B cell (primary cell): Measurements from ENCODE around the gene SLC7A5. TPM values are rescaled to one million over a fixed set of nuclear protein-coding genes. Genes with fewer than 3 reads are reported as not detected.
"Not testable (repeated sequence)": the region's sequence is repeated elsewhere in the genome, so short reads cannot be mapped to it uniquely, and the experiment has no call there.

Experiments
- ATAC-seq: fragments of 200-7000 bp; cut with Tn5 transposase; one replicate; pipeline ENCODE4 v1.10.0; 2021; ENCODE audit warnings: low read depth, mild to moderate bottlenecking, moderate number of reproducible peaks, moderate library complexity
- CTCF ChIA-PET: fragments of 350-600 bp; sonication (Branson Sonifier 250); formaldehyde crosslinking; loops from one replicate; lab custom pipeline; 2021; ENCODE audit warnings: antibody characterized with exemption, inconsistent platforms; lab: Charles Lee
- POLR2A ChIA-PET: fragments of 350-600 bp; sonication (Branson Sonifier 250); formaldehyde crosslinking; loops from one replicate; lab custom pipeline; 2021; ENCODE audit warnings: antibody characterized with exemption; lab: Charles Lee
- DNase-seq: peaks from one replicate; pipeline ENCODE4 v3.0.0; 2013
- H2AFZ ChIP-seq: 2 replicates; pipeline ENCODE4 v1.6.1; 2012; ENCODE audit warnings: mild to moderate bottlenecking, low read depth, low read length; ENCODE audit not compliant: insufficient read depth, poor library complexity, severe bottlenecking
- H3K27ac ChIP-seq, 2 donors: 1 replicate in 1 of 2; 2 replicates in 1 of 2; pipeline ENCODE4 v1.5.1; 2012 to 2013; ENCODE audit warnings: low read length in 2 of 2, mild to moderate bottlenecking in 2 of 2, moderate library complexity in 1 of 2
- H3K27me3 ChIP-seq, 4 experiments: fragments of 200-600 bp in 1 of 4; sonication (generic) in 1 of 4; replicated peaks in 1 of 4; 1 replicate in 2 of 4; 2 replicates in 2 of 4; pipeline versions ENCODE4 v1.6.1 to v1.7.0; 2013 to 2016; ENCODE audit warnings: low read length in 3 of 4, mild to moderate bottlenecking in 2 of 4, mixed read lengths in 1 of 4, moderate library complexity in 1 of 4; ENCODE audit not compliant: insufficient read depth in 4 of 4, control insufficient read depth in 3 of 4; ENCODE audit errors: control extremely low read depth in 1 of 4
- H3K36me3 ChIP-seq, 2 experiments: replicated peaks in 1 of 2; 1 replicate in 1 of 2; 2 replicates in 1 of 2; pipeline versions ENCODE4 v1.6.1 to v1.7.1; 2013; ENCODE audit warnings: low read length in 1 of 2; ENCODE audit not compliant: insufficient read depth in 2 of 2, control insufficient read depth in 1 of 2; ENCODE audit errors: control extremely low read depth in 1 of 2, extremely low read depth in 1 of 2
- H3K4me1 ChIP-seq, 2 donors: fragments of 200-600 bp in 1 of 2; sonication (generic) in 1 of 2; 1 replicate in 1 of 2; 2 replicates in 1 of 2; pipeline versions ENCODE4 v1.5.1 to v1.6.1; 2013 to 2017; ENCODE audit warnings: low read length in 2 of 2; ENCODE audit not compliant: control insufficient read depth in 2 of 2, insufficient read depth in 2 of 2
- H3K4me2 ChIP-seq: replicated peaks from 2 replicates; pipeline ENCODE3; 2012; ENCODE audit warnings: mild to moderate bottlenecking, low read depth, low read length; ENCODE audit not compliant: poor library complexity, severe bottlenecking
- H3K4me3 ChIP-seq, 5 experiments: fragments of 200-600 bp in 1 of 5; sonication (generic) in 1 of 5; 1 replicate in 3 of 5; 2 replicates in 2 of 5; pipeline versions ENCODE4 v1.5.1 to v1.7.0; 2011 to 2016; ENCODE audit warnings: low read length in 4 of 5, mild to moderate bottlenecking in 4 of 5, low read depth in 2 of 5, control low read depth in 1 of 5, moderate library complexity in 1 of 5; ENCODE audit not compliant: insufficient read depth in 1 of 5; ENCODE audit errors: control extremely low read depth in 1 of 5, extremely low read depth in 1 of 5
- H3K79me2 ChIP-seq: fragments of 200-600 bp; sonication (generic); one replicate; pipeline ENCODE4 v1.6.0; 2016; ENCODE audit warnings: low read length; ENCODE audit not compliant: control insufficient read depth, insufficient read depth
- H3K9ac ChIP-seq: fragments of 200-600 bp; sonication (generic); 2 replicates; pipeline ENCODE4 v1.6.1; 2017; ENCODE audit warnings: mild to moderate bottlenecking, low read length, moderate library complexity
- H3K9me3 ChIP-seq, 3 donors: one replicate each; pipeline versions ENCODE4 v1.6.1 to v1.7.1; 2013; ENCODE audit warnings: low read length in 2 of 3; ENCODE audit not compliant: control insufficient read depth in 2 of 3, insufficient read depth in 1 of 3; ENCODE audit errors: control extremely low read depth in 1 of 3
- H4K20me1 ChIP-seq: 2 replicates; pipeline ENCODE4 v1.6.0; 2012; ENCODE audit warnings: mild to moderate bottlenecking, low read length; ENCODE audit not compliant: insufficient read depth, control insufficient read depth, poor library complexity, severe bottlenecking
- H3K27ac Mint-ChIP-seq: one replicate; pipeline ENCODE4 v1.8.0; 2021; ENCODE audit warnings: mixed read lengths
- H3K27me3 Mint-ChIP-seq: one replicate; pipeline ENCODE4 v1.8.0; 2021; ENCODE audit warnings: mixed read lengths
- H3K4me1 Mint-ChIP-seq: one replicate; pipeline ENCODE4 v1.8.0; 2021; ENCODE audit warnings: mixed read lengths
- H3K4me3 Mint-ChIP-seq: one replicate; pipeline ENCODE4 v1.8.0; 2021; ENCODE audit warnings: mixed read lengths
- H3K9me3 Mint-ChIP-seq: one replicate; pipeline ENCODE4 v1.8.0; 2022; ENCODE audit warnings: mixed read lengths; ENCODE audit not compliant: insufficient read depth
- EZH2 ChIP-seq: IDR thresholded peaks from 2 replicates; pipeline ENCODE4 v1.6.1; 2012; ENCODE audit warnings: borderline replicate concordance, low read depth, mild to moderate bottlenecking, moderate library complexity, low read length; ENCODE audit not compliant: insufficient read depth, poor library complexity, severe bottlenecking
- WGBS: methylation state at CpG from one replicate; pipeline ENCODE4 v1.1.5; 2013; ENCODE audit warnings: missing lambda C conversion rate; ENCODE audit not compliant: insufficient coverage; 5-methylcytosine and 5-hydroxymethylcytosine counted together
- intact Hi-C: fragments of 100-400 bp; cut with micrococcal nuclease; formaldehyde crosslinking; loops from one replicate; pipeline ENCODE4 v1.10.0; 2022
- polyA plus RNA-seq: library from polyadenylated mRNA; depleted of rRNA; stranded (reverse); fragments of >200 nt; gene quantifications from 2 replicates; pipeline ENCODE4 v1.2.3, GENCODE V29; 2012
- total RNA-seq, 2 donors: library from RNA; stranded (reverse); fragments of 120-200 nt in 1 of 2; gene quantifications; 1 replicate in 1 of 2; 2 replicates in 1 of 2; pipeline versions ENCODE4 v1.2.3 to v1.2.4, GENCODE V29; 2013 to 2022
- TF ChIP-seq, protein P1 (sequence below): fragments of 200-600 bp; IDR thresholded peaks from one replicate; pipeline ENCODE4 v1.8.0; 2022; ENCODE audit warnings: antibody characterized with exemption, mild to moderate bottlenecking

Gene SLC7A5
- total and polyA plus RNA-seq, 2 donors (not counting 1 experiment from before 2014, with no cell fraction given): 2.5 to 20.9 TPM

- WGBS: 95% methylated on average over 20 of the region's 21 CpGs
- Histone ChIP-seq H2AFZ (no peak overlapping the region), H3K4me3 (no peak overlapping the region), H3K9ac (no peak overlapping the region), H3K27me3 (no peaks in the 10 kb centered on the region), H3K4me2 (no peak overlapping the region), H3K4me1 (peaks cover 4 to 8% of the 10 kb centered on the region in 2 donors), H4K20me1 (no peaks in the 10 kb centered on the region), H3K36me3 (no peaks in the 10 kb centered on the region), H3K9me3 (peaks cover 0 to 5% (median 0%) of the 10 kb centered on the region in 3 donors), H3K27ac (no peak overlapping the region), H3K79me2 (no peaks in the 10 kb centered on the region)
- ATAC-seq (no peak), DNase-seq (no peak)
- TF ChIP-seq EZH2: no peak
- TF ChIP-seq, protein P1, sequence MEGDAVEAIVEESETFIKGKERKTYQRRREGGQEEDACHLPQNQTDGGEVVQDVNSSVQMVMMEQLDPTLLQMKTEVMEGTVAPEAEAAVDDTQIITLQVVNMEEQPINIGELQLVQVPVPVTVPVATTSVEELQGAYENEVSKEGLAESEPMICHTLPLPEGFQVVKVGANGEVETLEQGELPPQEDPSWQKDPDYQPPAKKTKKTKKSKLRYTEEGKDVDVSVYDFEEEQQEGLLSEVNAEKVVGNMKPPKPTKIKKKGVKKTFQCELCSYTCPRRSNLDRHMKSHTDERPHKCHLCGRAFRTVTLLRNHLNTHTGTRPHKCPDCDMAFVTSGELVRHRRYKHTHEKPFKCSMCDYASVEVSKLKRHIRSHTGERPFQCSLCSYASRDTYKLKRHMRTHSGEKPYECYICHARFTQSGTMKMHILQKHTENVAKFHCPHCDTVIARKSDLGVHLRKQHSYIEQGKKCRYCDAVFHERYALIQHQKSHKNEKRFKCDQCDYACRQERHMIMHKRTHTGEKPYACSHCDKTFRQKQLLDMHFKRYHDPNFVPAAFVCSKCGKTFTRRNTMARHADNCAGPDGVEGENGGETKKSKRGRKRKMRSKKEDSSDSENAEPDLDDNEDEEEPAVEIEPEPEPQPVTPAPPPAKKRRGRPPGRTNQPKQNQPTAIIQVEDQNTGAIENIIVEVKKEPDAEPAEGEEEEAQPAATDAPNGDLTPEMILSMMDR: no peak
- CTCF ChIA-PET: interaction anchor here (1.6 kb wide), 1 partner anchor 42 kb away, joined by 4 read pairs; no protein-coding TSS in a partner anchor
- H3K27me3 Mint-ChIP-seq: peaks cover 9% of the 10 kb centered on the region
- H3K9me3 Mint-ChIP-seq: peaks cover 4% of the 10 kb centered on the region
- H3K4me1 Mint-ChIP-seq: peaks cover 10% of the 10 kb centered on the region
- H3K27ac Mint-ChIP-seq: no peak overlapping the region
- POLR2A ChIA-PET: no interaction called here
- intact Hi-C loops: no loop called here
- no peak overlapping the region for H3K4me3 Mint-ChIP-seq
Observed at GRCh38 chr16:87891764-87892163, 22.5 kb upstream of the SLC7A5 start.

DNA sequence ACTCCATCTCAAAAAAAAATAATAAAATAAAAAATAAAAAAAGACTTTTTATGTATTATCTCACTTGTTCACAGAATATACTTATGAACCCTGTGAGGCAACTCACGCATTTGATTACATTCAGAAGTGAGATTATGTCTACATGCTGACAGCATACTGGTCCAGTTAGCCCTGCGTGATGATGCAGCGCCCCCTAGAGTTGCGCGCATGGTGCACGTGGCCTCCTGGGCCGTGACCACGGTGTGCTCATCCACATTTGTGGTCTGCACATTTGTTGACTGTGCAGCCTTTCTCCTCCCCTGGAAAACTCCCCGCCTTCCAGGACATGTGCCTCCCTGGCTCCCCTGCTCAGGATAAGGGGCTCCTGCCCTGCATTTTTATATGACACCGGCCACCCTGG, 20.5 kb upstream of the SLC7A5 start:
- DNase-seq, H3K27ac Mint-ChIP-seq, H3K9me3 Mint-ChIP-seq, H3K9me3 ChIP-seq, H3K9ac ChIP-seq, H3K27ac ChIP-seq, H3K4me3 Mint-ChIP-seq, H2AFZ ChIP-seq, H3K4me2 ChIP-seq, H3K79me2 ChIP-seq, H3K4me1 Mint-ChIP-seq, H3K27me3 ChIP-seq, intact Hi-C loops, POLR2A ChIA-PET, CTCF ChIA-PET, H3K36me3 ChIP-seq, ATAC-seq, H3K4me1 ChIP-seq, H4K20me1 ChIP-seq, H3K4me3 ChIP-seq: not testable (repeated sequence)
- 87% methylated on average over 8 of the region's 10 CpGs for WGBS
- H3K27me3 Mint-ChIP-seq: peaks cover 11% of the 10 kb centered on the region

DNA sequence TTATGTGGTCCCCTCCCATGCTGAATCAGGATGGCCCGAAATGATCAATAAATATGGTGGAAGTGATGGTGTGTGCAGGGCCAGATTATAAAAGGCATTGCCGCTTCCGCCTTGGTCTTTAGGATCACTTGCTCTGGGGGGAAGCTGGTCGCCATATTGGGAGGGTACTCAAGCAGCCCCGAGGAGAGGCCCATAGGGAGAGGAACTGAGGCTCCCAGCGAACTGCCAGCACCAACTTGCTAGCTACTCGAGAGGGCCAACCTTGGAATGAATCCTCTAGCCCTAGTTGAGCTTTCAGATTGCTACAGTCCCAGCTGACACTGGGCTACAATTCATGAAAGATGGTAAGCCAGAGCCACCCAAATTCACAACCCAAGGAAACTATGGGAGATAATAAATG, 19.0 kb upstream of the SLC7A5 start:
- DNase-seq, H4K20me1 ChIP-seq, H3K27ac ChIP-seq, H3K4me1 Mint-ChIP-seq, H3K36me3 ChIP-seq, H3K9me3 Mint-ChIP-seq, H3K79me2 ChIP-seq, H3K4me3 Mint-ChIP-seq, H3K9ac ChIP-seq, H3K27ac Mint-ChIP-seq, ATAC-seq, H3K27me3 ChIP-seq, H3K4me3 ChIP-seq, H3K4me2 ChIP-seq, H2AFZ ChIP-seq, intact Hi-C loops, H3K9me3 ChIP-seq, H3K4me1 ChIP-seq: not testable (repeated sequence)
- ChIA-PET CTCF (interaction anchor here (1.2 kb wide), 1 partner anchor 18 kb away, joined by 7 read pairs; no protein-coding TSS in a partner anchor), POLR2A (interaction anchor here (0.7 kb wide), 2 partner anchors 10 to 78 kb away, joined by 3 read pairs; no protein-coding TSS in a partner anchor)
- peaks cover 11% of the 10 kb centered on the region for H3K27me3 Mint-ChIP-seq
- WGBS: 94% methylated on average over 4 of the region's 7 CpGs
